ENCODE data around the gene TPH1. TPM values are rescaled to one million over a fixed set of nuclear protein-coding genes. Genes with fewer than 3 reads are reported as not detected.

TPH1 gene
- total RNA-seq, 4 donors from 2014 or later: 0.17 to 1.6 (median 0.94) TPM

DNA sequence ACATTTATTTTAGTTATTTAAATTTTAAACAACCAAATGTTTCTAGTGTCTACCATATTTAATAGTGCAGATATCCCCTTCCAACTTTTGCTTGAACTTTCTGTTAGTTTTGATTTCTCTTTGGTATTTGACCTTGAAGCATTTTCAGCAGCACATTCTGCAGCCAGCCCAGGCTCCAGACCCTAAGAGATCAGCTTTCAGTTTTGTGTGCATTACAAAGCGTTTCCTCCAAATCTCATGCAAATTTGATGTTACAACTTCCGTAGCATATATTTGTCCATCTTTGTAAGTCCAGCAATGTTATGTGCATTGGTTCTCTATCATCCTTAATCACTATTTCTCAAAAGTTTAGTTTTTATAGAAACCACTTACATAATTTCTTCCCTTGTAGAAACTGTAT is 18.6 kb downstream of the TPH1 start:
- TF ChIP-seq, protein P1, sequence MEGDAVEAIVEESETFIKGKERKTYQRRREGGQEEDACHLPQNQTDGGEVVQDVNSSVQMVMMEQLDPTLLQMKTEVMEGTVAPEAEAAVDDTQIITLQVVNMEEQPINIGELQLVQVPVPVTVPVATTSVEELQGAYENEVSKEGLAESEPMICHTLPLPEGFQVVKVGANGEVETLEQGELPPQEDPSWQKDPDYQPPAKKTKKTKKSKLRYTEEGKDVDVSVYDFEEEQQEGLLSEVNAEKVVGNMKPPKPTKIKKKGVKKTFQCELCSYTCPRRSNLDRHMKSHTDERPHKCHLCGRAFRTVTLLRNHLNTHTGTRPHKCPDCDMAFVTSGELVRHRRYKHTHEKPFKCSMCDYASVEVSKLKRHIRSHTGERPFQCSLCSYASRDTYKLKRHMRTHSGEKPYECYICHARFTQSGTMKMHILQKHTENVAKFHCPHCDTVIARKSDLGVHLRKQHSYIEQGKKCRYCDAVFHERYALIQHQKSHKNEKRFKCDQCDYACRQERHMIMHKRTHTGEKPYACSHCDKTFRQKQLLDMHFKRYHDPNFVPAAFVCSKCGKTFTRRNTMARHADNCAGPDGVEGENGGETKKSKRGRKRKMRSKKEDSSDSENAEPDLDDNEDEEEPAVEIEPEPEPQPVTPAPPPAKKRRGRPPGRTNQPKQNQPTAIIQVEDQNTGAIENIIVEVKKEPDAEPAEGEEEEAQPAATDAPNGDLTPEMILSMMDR (IDR thresholded peaks at IDR 0.05; ENCODE audit: low read depth): no peak

DNA sequence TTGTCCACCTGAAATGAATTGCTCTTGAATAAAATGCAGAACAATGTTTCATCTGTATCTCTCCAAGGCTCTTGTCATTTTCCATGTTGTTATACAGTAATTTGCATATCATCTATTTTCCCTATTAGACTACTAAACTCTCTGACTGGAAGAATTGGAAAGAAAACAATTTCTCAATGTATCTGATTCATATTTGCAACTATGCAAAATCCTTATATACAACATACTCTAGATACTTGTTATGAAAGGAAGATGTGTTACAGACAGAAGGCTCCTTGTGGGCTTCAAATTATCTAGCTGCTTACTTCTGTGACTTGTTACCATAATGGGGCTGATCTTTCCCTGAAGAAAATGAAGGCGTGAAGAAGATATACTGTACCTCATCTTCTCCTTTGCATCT is 23.6 kb downstream of the TPH1 start:
- TF ChIP-seq, protein P1 (IDR thresholded peaks at IDR 0.05; ENCODE audit: low read depth): no peak

DNA sequence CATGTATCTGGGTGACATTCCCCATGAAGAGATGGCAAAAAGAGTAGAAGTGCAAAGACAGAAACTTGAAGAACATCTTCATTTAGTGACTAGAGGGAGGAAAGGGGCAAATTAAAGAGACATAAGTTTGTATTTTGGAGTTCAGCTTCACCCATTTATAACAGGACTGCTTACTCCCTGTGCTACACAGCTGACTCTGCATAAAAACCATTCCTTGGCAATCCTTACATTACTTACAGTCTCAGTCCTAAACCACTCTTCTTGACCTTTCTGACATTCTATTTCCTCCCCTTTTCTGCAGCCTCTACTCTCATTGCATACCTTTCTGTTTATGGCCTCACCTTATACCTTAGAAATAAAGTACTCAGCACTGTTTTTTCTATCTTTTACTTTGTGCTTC is 26.4 kb downstream of the TPH1 start:
- TF ChIP-seq, protein P1 (IDR thresholded peaks at IDR 0.05; ENCODE audit: low read depth): no peak

DNA sequence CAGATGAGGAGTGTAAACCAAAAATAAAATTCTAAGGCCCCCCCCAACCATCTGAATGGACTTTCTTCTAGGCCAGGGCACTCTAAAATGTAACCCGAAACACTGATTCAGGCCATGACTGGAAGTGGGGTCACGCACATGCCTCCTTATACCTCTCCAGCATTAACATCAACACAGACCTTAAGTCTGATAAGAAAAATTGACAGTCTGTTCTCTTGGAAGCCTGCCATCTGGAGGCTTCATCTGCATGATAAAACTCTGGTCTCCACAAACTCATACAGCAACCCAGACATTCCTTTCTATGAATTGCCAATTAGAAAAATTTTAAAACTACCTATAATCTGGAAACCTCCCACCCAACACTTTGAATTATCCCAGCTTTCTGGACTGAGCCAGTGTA is 29.3 kb downstream of the TPH1 start:
- TF ChIP-seq, protein P1 (IDR thresholded peaks at IDR 0.05; ENCODE audit: low read depth): no peak

DNA sequence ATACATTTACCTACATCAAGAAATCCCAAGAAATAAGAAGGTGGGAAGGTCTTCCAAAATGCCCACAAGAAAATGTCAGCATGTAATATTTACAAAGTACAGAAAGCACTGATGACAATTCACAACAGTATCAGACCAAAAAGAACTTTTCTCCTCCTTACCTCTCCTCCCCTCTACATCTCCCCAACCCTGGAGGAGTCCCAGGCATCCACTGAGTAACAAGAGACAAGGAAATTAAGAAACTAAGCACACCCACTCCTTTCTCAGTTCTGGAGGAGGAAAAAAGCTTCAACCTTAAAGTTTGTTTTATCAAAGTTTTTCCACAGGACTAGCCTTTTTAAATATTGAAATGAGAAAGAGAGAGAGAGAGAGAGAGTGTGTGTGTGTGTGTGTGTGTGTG is 31.2 kb downstream of the TPH1 start:
- TF ChIP-seq, protein P1 (IDR thresholded peaks at IDR 0.05; ENCODE audit: low read depth): no peak

DNA sequence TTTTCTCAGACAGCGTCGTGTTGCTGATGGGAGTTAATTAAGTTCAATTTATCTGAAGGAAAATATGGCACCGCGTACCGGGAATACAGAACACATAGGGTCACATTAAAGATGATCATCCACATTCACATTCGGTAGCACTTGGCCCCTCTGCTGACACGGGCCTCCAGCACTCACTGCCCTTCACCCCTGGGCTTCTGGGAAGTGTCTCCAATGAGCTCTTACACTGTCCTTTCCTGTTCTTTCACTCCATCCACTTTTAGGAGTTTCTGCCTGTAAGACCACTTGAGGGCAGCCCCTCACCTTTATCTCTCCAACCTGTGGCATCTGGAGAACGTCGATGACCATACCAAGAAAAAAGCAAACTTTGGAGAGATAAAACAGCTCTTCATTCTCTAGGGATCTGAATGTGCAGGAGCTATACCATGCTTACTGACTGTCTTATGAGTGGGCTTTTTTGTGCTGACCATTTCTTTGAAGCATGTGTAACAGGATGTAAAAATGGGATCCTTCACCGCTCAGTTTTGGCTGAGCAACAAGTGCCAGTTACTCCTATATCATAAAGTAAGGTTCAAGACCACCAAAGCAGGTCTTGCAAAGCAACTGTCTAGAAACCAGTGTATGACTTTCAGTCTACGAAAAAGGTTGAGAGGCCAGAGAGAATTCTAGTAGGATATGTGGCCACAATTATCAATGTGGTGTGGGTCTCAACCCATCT is 32.1 kb downstream of the TPH1 start:
- TF ChIP-seq, protein P1 (IDR thresholded peaks at IDR 0.05; ENCODE audit: low read depth): no peak

DNA sequence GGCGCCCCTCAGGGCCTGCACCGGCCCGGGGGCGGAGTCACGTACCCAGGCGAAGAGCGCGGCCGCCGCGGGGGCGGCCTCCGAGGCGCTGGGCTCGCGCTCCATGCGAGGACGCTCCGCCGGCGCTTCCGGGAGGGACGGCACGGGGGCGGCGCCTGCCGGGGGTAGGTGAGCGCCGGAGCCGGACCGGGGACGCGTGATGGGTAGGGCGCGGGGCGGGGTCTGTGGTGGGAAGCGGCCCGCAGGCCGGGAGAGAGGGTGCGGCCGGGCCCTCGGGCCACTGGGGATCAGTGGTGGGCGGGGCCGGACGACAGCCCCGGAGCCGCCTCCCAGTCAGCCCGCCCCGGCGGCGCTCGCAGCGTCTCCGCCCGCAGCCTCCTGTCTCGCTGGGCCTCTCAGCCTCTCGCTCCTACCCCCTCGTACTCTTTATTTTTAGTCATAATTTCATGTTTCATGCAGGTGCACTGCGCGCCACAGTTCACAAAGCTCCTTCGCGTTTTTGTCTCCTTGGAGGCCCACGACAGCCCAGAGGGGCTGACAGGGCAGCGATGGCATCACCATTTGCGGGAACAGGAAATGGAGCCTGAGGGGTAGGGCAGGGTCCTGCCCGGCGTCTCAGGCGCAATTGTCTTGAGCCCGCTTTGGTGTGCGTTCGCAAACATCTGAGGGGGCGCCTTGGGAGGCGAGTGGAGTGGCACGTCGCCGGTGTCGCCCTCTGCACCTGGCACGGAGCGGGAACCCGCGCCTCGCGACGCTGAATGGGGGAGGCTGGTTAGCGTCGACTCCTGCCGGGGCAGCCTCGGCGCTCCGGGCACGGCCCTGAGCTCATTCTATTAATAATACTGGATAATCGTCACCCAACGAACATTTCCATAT is 32.9 kb downstream of the TPH1 start, which contains the start of gene SERGEF:
SERGEF (minus strand) TSS at position 142 of the 876 bp plus-strand sequence; CDS start at position 105, 37 bp downstream.
- TF ChIP-seq, protein P1 (IDR thresholded peaks at IDR 0.05; ENCODE audit: low read depth): no peak

All from subcutaneous adipose tissue (tissue), 4 donors.